HG03575 (cell line): ENCODE measurements around the gene MOK.
"Not testable (repeated sequence)": the region's sequence is repeated elsewhere in the genome, so short reads cannot be mapped to it uniquely, and the experiment has no call there.

Experiments
- ATAC-seq: cut with Tn5 transposase; IDR thresholded peaks from one replicate; pipeline ENCODE4 v1.9.1; 2021; ENCODE audit not compliant: unreplicated experiment, insufficient number of reproducible peaks, low FRiP score; ENCODE audit errors: extremely low read depth

The MOK gene

GRCh38 chr14:102325791-102326345 is 20.9 kb upstream of the MOK start:
- ATAC-seq = no peak

- ATAC-seq = no peak
Observed at GRCh38 chr14:102323102-102323501, 18.1 kb upstream of the MOK start.

- no peak for ATAC-seq
Observed at GRCh38 chr14:102321456-102322422, 16.8 kb upstream of the MOK start.

- no peak for ATAC-seq
Observed at GRCh38 chr14:102320671-102321455, 15.9 kb upstream of the MOK start.

GRCh38 chr14:102320033-102320660 is 15.2 kb upstream of the MOK start:
- ATAC-seq = no peak

- no peak for ATAC-seq
Observed at GRCh38 chr14:102319351-102320032, 14.5 kb upstream of the MOK start, which contains the start of gene ZNF839. TSS of gene ZNF839 (plus strand) at chr14:102319746. CDS start at chr14:102319766, 20 bp downstream.

GRCh38 chr14:102318781-102319276 is 13.9 kb upstream of the MOK start:
- ATAC-seq = no peak

- ATAC-seq = no peak
Observed at GRCh38 chr14:102317564-102318248, 12.7 kb upstream of the MOK start.

GRCh38 chr14:102316743-102317563 is 12.0 kb upstream of the MOK start:
- ATAC-seq = peak; percentile 38

- no peak for ATAC-seq
Observed at GRCh38 chr14:102316338-102316742, 11.4 kb upstream of the MOK start.

- ATAC-seq = no peak
Observed at GRCh38 chr14:102315121-102315520, 10.2 kb upstream of the MOK start.

GRCh38 chr14:102314242-102315011 is 9.5 kb upstream of the MOK start:
- ATAC-seq = no peak

GRCh38 chr14:102303664-102304063 is 1.3 kb downstream of the MOK start:
- ATAC-seq = no peak

GRCh38 chr14:102298303-102299070 is 6.5 kb downstream of the MOK start:
- not testable (repeated sequence) for ATAC-seq

- ATAC-seq = no peak
Observed at GRCh38 chr14:102297436-102298170, 7.4 kb downstream of the MOK start.
